Spleen (tissue), 7 donors: ENCODE data around the gene CMC4.

Experiments
- POLR2A ChIP-seq, 3 donors: fragments of 450-650 bp; IDR thresholded peaks; one replicate each; pipeline ENCODE4 v1.5.1; 2017; ENCODE audit warnings: antibody characterized with exemption in 3 of 3, mild to moderate bottlenecking in 1 of 3
- POLR2AphosphoS5 ChIP-seq, 3 donors: sonication (generic); formaldehyde crosslinking; IDR thresholded peaks; one replicate each; pipeline ENCODE4 v1.5.1; 2017; ENCODE audit warnings: antibody characterized with exemption in 3 of 3
- TF ChIP-seq, protein P1 (sequence below), 11 experiments: fragments of 200-600 bp in 7 of 11; fragments of 450-650 bp in 4 of 11; sonication (generic) in 4 of 11; IDR thresholded peaks in 8 of 11; conservative IDR thresholded peaks in 3 of 11; 1 replicate in 7 of 11; 2 replicates in 4 of 11; pipeline versions ENCODE4 v1.4.0 to v1.8.0; 2016 to 2021; ENCODE audit warnings: antibody characterized with exemption in 11 of 11, inconsistent platforms in 4 of 11, mild to moderate bottlenecking in 1 of 11
- donor health status: DM: no; HTN: no; CAD: no; lungs with moderate emphysema.
- donor health status: DM: no; HTN: no; CAD: no.
- donor health status: DM: no; HTN: no; CAD: no.

DNA sequence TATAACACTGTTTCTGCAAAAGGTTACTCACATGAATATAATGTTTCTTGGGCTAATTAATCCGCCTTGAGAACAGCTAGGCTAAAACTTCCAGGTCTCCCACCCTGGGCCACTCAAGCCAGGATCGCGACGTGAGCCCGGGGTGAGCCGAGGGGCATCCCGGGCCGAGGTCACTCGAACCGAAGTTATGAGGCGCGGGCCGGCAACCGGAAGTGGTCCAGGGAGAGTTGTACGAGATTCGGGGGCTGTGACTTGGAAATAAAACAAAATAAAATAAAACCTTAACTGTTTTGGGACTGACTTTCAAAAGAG lies 317 bp downstream of the CMC4 start:
- TF ChIP-seq POLR2A (IDR thresholded peaks at IDR 0.05) (no peak), POLR2AphosphoS5 (IDR thresholded peaks at IDR 0.05) (no peak)
- TF ChIP-seq, protein P1, sequence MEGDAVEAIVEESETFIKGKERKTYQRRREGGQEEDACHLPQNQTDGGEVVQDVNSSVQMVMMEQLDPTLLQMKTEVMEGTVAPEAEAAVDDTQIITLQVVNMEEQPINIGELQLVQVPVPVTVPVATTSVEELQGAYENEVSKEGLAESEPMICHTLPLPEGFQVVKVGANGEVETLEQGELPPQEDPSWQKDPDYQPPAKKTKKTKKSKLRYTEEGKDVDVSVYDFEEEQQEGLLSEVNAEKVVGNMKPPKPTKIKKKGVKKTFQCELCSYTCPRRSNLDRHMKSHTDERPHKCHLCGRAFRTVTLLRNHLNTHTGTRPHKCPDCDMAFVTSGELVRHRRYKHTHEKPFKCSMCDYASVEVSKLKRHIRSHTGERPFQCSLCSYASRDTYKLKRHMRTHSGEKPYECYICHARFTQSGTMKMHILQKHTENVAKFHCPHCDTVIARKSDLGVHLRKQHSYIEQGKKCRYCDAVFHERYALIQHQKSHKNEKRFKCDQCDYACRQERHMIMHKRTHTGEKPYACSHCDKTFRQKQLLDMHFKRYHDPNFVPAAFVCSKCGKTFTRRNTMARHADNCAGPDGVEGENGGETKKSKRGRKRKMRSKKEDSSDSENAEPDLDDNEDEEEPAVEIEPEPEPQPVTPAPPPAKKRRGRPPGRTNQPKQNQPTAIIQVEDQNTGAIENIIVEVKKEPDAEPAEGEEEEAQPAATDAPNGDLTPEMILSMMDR (IDR thresholded peaks at IDR 0.05 in 8 of 11, conservative IDR thresholded peaks at IDR 0.05 in 3 of 11): no peak
